Left ventricle myocardium inferior (tissue), 1 donor: ENCODE measurements around the gene JAML. TPM values are rescaled to one million over a fixed set of nuclear protein-coding genes. Genes with fewer than 3 reads are reported as not detected.

Experiments used
- DNase-seq: peaks from one replicate; pipeline ENCODE4 v3.0.0-alpha.2; 2020
- H3K27ac ChIP-seq: fragments of 200-600 bp; replicated peaks from 2 replicates; pipeline ENCODE4 v1.8.0; 2021
- H3K27me3 ChIP-seq: fragments of 200-600 bp; 2 replicates; pipeline ENCODE4 v1.8.0; 2021; ENCODE audit warnings: low read depth
- H3K36me3 ChIP-seq: fragments of 200-600 bp; 2 replicates; pipeline ENCODE4 v1.8.0; 2021
- H3K4me1 ChIP-seq: fragments of 200-600 bp; 2 replicates; pipeline ENCODE4 v1.8.0; 2021
- H3K4me3 ChIP-seq: fragments of 200-600 bp; 2 replicates; pipeline ENCODE4 v1.8.0; 2021; ENCODE audit warnings: mild to moderate bottlenecking, moderate library complexity
- H3K9me3 ChIP-seq: fragments of 200-600 bp; replicated peaks from 2 replicates; pipeline ENCODE4 v1.8.0; 2021
- intact Hi-C: fragments of 100-400 bp; cut with micrococcal nuclease; formaldehyde crosslinking; loops from one replicate; pipeline ENCODE4 v1.11.0; 2022
- total RNA-seq: library from RNA; stranded (reverse); fragmentation: NEBNext Ultra II Directional; extraction: Animal tissue kit (Norgen Biotek cat#: 25700); gene quantifications from one replicate; pipeline ENCODE4 v1.2.1, GENCODE V29; 2021
- TF ChIP-seq, protein P1 (sequence below): fragments of 200-600 bp; IDR thresholded peaks from 2 replicates; pipeline ENCODE4 v1.8.0; 2021; ENCODE audit warnings: antibody characterized with exemption, mild to moderate bottlenecking, borderline replicate concordance
- donor health status: DM: no; HTN: yes; CAD: no; lungs with severe emphysema.

Gene JAML
- total RNA-seq, 1 donor from 2014 or later, result 2.9 TPM

DNA sequence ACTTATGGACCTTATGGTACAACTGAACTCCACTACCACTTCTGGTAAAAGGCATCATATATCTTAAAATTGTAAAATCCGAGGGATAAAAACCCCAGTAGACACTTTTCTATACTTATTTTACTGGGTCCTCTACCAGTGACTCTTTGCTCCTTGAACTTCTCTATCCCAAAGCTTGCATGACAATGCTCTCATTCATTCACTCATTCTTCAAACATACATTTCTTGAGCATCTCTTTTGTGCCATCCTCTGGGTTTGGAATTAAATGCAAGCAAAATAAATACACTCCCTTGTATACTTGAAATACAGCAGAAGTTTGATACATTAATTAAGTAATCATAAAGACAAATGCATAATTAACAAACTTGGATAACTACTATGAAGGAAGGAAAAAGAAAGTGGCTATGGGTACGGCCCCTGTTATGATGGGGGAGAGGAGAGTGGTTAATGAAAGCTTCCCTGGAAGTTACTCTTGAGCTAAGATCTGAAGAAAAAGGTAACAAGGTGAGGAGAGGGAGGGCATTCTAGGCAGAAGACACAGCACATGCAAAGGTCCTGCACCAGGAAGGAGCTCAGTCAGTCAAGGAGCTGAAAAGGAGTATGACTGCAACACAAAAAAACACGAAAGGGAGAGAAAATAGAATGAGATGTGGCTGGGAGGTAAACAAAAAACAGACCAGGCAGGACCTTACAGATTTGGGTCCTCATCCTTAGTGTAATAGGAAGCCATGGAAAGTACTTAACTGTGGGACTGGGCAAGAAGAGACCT lies 19.4 kb upstream of the JAML start:
- Histone ChIP-seq H3K27me3 (no peaks in the 10 kb centered on the region), H3K4me3 (no peak overlapping the region), H3K27ac (no peak overlapping the region), H3K9me3 (no peaks in the 10 kb centered on the region), H3K4me1 (peaks cover 26% of the 10 kb centered on the region), H3K36me3 (no peaks in the 10 kb centered on the region)
- TF ChIP-seq, protein P1, sequence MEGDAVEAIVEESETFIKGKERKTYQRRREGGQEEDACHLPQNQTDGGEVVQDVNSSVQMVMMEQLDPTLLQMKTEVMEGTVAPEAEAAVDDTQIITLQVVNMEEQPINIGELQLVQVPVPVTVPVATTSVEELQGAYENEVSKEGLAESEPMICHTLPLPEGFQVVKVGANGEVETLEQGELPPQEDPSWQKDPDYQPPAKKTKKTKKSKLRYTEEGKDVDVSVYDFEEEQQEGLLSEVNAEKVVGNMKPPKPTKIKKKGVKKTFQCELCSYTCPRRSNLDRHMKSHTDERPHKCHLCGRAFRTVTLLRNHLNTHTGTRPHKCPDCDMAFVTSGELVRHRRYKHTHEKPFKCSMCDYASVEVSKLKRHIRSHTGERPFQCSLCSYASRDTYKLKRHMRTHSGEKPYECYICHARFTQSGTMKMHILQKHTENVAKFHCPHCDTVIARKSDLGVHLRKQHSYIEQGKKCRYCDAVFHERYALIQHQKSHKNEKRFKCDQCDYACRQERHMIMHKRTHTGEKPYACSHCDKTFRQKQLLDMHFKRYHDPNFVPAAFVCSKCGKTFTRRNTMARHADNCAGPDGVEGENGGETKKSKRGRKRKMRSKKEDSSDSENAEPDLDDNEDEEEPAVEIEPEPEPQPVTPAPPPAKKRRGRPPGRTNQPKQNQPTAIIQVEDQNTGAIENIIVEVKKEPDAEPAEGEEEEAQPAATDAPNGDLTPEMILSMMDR, result no peak
- intact Hi-C loops, result no loop called here
- no peak for DNase-seq

DNA sequence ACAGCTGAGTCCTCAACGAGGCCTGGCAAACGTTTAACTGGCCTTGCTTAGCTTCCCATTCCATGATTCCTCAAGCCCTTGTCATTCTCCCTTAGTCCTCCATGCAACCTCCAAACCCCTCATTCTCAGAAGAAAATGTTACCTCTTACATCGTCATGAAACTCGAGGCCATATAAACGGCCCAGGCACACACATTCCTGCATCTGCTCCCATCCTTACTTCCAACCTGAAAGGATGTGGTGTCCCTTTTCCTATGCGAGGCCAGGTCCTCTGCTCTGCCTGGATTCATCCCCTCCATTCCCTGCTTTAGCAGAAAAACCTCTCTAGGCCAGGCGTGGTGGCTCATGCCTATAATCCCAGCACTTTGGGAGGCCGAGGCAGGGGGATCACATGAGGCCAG lies 18.4 kb upstream of the JAML start:
- no peaks in the 10 kb centered on the region for H3K9me3 ChIP-seq
- TF ChIP-seq, protein P1, result no peak

DNA sequence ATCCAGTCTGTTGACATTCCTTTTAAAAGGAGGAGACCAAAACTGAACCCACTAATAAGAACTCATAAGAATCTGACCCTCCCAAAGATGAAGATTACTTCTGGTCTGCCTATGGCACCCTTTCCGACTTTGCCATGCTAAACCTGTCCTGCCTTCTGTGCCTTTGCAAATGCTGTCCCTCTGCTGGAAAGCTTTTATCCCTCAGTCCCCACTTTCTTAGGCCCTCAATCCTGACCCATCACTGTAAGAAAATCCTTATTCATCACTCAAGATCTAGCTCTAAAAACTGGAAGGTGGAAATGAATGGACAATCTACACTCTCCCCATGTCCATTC lies 16.9 kb upstream of the JAML start:
- Histone ChIP-seq H3K36me3 (no peaks in the 10 kb centered on the region), H3K4me3 (no peak overlapping the region), H3K27me3 (no peaks in the 10 kb centered on the region), H3K4me1 (peaks cover 35% of the 10 kb centered on the region), H3K27ac (peak overlapping the region; percentile 65), H3K9me3 (no peaks in the 10 kb centered on the region)
- TF ChIP-seq, protein P1, result no peak
- DNase-seq, result no peak
- intact Hi-C loops, result no loop called here

More for the DNA sequence above, 18.4 kb upstream of the JAML start:
- no peak overlapping the region for H3K27ac ChIP-seq
- H3K4me3 ChIP-seq, result no peak overlapping the region
- H3K27me3 ChIP-seq, result no peaks in the 10 kb centered on the region
- intact Hi-C loops, result no loop called here
- DNase-seq, result no peak
- H3K4me1 ChIP-seq, result peaks cover 35% of the 10 kb centered on the region
- H3K36me3 ChIP-seq, result no peaks in the 10 kb centered on the region

GRCh38 chr11:118240999-118241763 lies 16.4 kb upstream of the JAML start:
- H3K27ac ChIP-seq, result peak overlapping the region; percentile 65

DNA sequence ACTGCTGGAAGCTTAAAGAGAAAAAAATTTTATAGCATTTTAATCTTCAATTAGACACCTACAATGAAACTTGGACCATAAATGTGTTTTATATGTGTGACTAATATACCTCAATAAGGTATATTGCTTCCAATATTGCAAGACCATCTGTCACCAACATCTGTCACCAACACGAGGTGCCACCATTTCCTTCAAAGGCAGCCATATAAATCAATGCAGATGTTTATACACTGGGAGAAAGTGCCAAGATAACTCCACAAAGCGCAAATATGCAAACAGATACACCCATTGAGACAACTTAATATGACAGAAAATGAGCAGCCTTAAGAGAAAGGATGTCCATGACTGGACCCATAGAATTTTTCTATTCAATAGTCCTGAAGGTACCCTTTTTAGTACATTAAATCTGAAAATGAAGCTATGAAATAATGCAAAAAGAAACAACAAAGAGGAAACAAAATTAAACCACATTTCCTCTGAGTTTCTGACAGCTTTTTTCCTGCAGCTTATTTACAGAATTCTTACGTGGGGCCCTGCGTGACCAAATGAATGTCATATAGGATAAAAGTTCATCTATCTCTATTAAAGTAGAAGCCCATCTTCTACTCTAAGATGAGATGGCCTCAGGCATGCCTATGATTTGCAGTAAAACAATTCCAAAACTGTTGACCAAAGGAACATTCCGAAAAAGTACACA lies 14.8 kb upstream of the JAML start:
- Histone ChIP-seq H3K9me3 (no peaks in the 10 kb centered on the region), H3K4me3 (no peak overlapping the region), H3K4me1 (peaks cover 52% of the 10 kb centered on the region), H3K27ac (peak overlapping the region; percentile 65), H3K36me3 (no peaks in the 10 kb centered on the region), H3K27me3 (no peaks in the 10 kb centered on the region)
- TF ChIP-seq, protein P1, result no peak
- intact Hi-C loops, result no loop called here
- DNase-seq, result no peak

More at GRCh38 chr11:118240999-118241763, 16.4 kb upstream of the JAML start:
- intact Hi-C loops, result no loop called here
- Histone ChIP-seq H3K27me3 (no peaks in the 10 kb centered on the region), H3K9me3 (no peaks in the 10 kb centered on the region), H3K4me1 (peaks cover 40% of the 10 kb centered on the region), H3K36me3 (no peaks in the 10 kb centered on the region), H3K4me3 (no peak overlapping the region)
- DNase-seq, result no peak
- TF ChIP-seq, protein P1, result no peak
